Measurements from ENCODE around the gene ZNF133.
"Not testable (repeated sequence)": the region's sequence is repeated elsewhere in the genome, so short reads cannot be mapped to it uniquely, and the experiment has no call there.

The ZNF133 gene

DNA sequence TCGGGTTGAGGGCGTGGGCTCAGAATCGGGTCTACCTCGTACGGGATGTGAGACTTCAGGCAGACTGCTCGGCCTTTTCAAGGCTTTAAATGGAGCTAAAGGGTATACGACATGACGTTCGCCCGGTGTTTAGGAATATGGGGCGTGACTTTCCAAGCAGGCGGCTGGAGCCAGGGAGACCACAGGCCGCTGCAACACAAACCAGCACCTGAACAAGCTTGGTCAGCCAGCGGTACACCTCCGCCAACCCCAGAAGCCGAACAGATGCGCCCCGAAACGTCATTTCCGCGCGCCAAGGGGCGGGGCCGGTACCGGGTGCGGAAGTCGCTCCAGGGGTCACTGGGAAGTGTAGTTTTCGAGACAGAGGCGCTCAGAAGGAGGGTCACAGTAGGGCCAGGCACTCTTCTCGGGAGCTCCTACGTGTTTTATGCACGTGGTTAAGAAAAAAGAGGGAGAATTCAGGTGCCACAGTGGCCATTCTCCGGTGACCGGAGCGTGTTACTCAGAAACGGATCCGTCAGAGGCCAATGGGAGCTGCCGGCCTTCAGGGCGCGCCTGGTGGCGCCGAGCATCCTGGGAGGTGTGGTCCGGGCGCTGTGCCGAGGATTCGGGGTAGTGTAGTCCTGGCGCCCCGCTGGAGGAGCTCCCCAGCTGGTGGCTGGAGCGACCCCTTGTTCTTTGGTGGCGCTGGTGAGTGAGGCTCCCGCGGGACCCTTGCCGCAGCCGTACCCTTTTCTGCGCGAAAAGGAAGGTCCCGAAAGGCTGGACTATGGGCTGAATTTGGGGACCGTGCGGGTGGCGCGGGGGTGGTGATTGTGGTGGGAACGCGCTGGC is at the start of gene ZNF133:
Gene ZNF133, plus strand, starts transcription at position 613 of the 834 bp plus-strand sequence. CDS start 17,160 bp downstream, outside the sequence.
- peak; percentile 84 to 85 for DNase-seq (ENCODE audit: low read depth in 2 of 2)

DNA sequence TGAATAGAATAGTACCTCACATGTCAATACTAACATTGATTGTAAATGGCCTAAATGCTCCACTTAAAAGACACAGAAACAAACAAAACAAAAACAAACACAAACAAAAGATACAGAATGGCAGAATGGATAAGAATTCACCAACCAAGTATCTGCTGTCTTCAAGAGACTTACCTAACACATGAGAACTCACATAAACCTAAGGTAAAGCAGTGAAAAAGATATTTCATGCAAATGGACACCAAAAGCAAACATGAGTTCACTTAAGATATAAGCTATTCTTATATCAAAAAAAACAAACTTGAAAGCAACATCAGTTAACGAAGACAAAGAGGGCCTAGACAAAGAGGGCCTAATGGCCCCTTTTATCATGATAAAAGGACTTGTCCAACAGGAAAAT is 47.3 kb upstream of the ZNF133 start:
- no peak for DNase-seq (ENCODE audit: low read depth in 2 of 2)

DNA sequence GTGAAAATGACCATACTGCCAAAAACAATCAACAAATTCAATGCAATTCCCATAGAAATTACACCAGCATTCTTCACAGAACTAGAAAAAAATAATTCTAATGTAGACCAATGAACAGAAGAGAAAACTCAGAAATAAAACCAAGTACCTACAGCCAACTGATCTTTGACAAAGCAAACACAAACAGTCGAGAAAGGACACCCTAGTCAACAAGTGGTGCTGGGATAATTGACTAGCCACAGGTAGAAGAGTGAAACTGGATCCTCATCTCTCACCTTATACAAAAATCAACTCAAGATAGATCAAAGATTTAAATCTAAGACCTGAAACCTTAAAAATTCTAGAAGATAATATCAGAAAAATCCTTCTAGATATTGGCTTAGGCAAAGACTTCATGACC is 44.5 kb upstream of the ZNF133 start:
- no peak for DNase-seq (ENCODE audit: low read depth in 2 of 2)

DNA sequence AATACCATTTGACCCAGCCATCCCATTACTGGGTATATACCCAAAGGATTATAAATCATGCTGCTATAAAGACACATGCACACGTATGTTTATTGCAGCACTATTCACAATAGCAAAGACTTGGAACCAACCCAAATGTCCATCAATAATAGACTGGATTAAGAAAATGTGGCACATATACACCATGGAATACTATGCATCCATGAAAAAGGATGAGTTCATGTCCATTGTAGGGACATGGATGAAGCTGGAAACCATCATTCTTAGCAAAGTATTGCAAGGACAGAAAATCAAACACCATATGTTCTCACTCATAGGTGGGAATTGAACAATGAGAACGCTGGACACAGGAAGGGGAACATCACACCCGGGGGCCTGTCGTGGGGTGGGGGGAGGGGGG is 39.8 kb upstream of the ZNF133 start:
- DNase-seq (ENCODE audit: low read depth in 2 of 2): not testable (repeated sequence)

DNA sequence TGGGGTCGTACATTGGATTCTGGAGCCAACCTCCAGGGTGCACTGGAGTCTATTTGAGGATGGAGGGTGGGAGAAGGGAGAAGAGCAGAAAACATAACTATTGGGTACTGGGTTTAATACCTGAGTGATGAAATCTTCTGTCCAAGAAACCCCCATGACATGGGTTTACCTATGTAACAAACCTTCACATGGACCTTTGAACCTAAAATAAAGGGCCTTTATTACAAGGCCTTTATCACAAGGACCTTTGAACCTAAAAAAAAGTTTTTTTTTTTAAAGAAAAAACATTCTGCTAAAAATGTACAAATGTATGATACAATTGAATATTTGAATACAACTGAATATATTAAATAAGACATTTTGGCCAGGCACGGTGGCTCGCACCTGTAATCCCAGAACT is 38.1 kb upstream of the ZNF133 start:
- no peak for DNase-seq (ENCODE audit: low read depth in 2 of 2)

DNA sequence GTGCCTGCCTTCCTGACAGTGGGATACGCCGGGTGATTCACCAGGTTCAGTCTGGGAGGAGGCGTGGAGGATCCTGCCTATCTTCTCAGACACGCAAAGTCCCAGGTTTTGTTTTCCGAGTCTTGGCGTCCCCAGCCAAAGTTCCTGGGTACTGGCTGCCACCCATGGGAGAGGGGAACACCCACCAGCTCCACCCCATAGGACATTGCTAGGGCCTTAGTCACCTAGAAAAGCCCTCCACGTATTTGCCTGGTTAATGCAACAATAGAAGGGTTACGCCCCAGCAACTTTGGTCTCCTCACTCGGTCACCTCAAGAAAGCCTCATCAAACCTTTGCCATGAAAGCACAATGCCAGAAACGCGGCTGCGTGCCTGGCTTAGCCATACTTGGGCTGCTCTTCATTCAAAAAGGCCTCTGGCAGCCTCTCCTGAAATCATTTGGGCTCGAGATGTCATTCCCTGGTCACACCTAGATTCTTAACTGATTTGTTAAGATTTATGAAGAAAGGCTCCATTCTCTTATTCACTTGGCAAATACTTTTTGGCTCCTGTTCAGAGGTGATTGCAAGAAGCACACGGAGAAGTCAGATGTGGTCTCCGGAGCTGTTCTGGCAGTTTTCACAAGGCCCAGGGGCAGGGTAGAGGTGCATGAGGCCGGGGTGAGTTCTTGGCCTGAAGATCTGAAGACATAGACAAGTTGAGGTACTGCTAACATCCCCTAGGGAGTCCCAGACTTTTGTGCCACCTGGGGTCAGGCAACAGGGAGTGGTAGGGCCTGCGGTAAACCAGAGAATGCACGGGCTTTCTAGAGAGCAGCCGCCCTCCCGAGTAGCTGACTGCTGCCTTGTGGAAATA is 35.5 kb upstream of the ZNF133 start:
- no peak for DNase-seq (ENCODE audit: low read depth in 2 of 2)

DNA sequence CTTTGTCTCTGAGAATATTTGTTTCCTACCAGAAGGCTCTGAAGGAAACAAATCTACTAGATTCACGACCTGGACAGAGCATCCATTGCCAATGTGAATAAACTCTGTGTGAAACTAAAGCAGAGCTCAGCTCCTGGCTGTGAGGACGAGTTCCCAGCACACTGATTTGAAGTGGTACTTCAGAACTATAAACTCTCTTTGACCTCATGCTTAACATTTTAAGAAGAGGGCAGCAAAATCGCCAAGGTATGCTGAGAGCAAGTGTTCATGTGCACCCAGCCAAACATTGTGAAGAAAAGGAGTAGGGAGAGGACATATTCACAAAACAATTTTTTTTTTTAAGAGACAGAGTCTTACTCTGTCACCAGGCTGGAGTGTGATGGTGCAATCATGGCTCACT is 33.7 kb upstream of the ZNF133 start:
- DNase-seq (ENCODE audit: low read depth in 2 of 2): no peak

DNA sequence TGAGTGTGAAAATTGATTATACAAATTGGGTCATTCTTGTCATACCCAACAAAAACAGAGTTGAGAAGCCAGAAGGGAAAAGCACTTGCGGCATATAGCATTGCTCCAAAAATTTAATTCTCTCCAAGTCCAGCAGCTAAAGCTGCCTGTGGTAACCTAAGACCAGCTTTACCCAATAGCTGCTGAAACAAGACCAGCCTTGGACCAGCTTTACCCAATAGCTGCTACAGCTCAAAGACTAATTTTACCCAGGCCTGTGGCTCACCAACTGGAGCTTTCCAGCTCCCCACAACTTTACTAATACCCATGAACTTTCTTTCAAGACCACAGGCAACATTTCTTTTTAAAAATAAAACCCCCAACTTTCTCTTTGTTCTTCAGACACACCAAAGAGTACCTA is 32.8 kb upstream of the ZNF133 start:
- no peak for DNase-seq (ENCODE audit: low read depth in 2 of 2)

DNA sequence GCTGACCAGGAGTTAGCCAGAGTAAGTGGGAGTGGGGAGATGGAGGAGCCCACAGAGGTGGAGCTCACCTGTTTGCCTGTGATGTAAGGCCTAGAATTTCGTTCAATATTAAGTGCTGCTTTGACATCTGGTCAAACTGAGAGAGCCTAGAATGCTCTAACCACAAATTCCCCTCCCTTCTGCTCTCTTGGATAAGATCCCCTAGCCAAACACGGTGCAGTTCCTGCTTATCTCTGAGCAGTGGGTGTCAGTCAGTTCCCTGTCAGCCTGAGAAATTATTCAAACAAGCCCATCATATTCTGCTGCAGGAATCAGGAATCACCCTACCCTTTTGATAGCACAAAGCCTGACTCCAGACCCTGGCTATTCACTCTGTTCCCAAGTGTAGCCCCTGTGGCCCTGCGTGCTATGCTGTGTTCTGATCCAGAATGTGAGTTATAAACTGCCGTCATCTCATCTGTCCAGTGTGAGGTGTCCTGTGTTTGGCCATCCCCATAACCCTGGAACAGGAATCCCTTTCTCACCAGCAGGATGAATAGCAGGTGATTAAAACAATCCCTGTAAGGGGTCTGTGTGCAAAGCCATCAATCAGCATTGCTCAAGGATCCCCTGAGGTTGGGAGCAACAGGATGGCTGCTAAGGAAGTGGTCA is 31.8 kb upstream of the ZNF133 start:
- no peak for DNase-seq (ENCODE audit: low read depth in 2 of 2)

DNA sequence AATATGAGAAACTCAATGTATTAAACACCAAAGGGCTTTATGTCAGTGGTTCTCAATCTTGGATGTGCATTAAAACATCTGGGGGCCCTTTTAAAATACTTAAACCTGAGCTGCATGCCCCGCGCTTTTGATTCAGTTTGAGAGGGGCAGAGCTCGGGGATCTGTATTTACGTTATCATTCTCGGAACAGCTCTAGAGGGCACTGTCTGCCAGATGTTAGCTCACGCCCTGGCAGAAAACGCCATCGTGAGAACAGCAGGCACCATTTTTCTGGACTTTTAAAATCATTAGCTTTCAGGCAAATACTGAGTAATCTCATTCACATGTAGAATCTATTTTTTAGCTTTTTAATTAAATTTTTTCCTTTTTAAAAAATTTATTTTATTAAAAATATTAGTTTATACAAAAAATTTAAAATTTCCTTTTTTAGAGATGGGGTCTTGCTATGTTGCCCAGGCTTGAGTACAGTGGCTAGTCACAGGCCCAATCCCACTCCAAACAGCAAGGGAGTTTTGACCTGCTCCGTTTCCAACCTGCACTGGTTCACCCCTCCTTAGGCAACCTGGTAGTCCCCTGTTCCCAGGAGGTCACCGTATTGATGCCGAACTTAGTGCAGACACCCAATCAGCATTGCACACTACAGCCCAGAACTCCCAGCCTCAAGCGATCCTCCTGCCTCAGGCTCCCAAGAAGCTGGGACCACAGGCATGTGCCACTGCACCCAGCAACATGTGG is 30.0 kb upstream of the ZNF133 start:
- no peak for DNase-seq (ENCODE audit: low read depth in 2 of 2)

DNA sequence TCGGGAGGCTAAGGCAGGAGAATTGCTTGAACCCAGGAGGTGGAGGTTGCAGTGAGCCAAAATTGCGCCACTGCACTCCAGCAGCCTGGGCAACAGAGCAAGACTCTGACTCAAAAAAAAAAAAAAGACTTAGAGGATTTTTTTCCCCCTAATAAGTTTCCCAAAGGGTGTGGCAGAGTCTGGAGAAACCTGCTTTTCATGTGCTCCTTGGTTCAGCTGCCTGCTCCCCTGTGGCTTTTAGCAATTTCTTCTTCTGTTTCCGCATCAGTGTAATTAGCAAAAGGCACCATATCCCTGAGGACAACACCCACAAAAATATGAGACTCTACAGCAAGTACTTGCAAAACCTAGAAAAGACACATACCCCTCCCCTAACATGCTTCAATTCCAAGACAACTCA is 28.6 kb upstream of the ZNF133 start:
- no peak for DNase-seq (ENCODE audit: low read depth in 2 of 2)

DNA sequence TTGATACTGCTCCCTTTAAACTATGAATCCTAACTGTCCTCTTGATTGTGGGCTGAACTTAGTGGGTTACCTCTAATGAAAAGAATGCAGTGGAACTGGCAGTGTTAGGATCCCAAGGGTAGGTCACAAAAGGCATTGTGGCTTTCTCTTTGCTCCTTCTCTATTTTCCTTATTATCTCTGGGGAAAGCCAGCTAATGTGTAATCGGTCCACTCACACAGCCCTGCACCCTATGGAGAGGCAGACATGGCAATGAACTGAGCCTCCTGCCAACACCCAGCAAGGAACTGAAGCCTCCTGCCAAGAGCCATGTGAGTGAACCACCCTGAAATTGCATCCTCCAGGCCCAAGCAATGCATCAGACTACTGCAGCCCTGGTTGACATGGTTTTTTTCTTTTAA is 24.6 kb upstream of the ZNF133 start:
- no peak for DNase-seq (ENCODE audit: low read depth in 2 of 2)

DNA sequence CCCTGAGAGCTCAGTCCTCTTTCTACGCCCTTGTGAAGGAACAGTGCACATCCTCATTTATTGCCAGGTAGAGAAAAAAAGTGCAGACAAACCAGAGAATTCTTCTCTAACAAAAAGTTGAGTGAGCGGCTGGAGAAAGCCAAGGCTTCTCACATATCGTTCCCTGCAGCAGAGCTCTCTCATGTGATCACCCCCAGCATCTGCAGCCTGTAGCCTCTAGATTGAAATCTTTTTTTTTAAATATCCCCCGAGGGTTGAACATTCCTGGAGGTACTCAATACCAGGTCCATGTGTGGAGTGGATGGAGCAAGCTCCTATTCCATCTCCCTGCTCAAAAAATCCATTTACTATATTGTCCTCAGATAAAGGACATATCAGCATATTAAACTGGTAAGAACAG is 22.9 kb upstream of the ZNF133 start:
- DNase-seq (ENCODE audit: low read depth in 2 of 2): no peak

DNA sequence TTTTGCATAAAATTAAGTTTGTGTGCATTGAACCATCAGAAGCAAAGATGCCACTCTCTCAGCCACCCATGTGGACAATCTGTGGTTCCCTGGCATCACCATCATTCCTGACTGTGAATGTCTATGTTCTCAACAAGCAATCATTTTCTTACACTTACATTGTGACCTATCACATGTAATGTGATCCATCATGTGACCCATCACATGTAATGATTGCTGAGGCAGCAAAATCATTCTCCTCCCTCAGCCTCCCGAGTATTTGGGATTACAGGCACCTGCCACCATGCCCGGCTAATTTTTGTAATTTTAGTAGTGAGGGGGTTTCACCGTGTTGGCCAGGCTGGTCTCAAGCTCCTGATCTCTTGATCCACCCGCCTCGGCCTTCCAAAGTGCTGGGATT is 22.0 kb upstream of the ZNF133 start:
- DNase-seq (ENCODE audit: low read depth in 2 of 2): no peak

DNA sequence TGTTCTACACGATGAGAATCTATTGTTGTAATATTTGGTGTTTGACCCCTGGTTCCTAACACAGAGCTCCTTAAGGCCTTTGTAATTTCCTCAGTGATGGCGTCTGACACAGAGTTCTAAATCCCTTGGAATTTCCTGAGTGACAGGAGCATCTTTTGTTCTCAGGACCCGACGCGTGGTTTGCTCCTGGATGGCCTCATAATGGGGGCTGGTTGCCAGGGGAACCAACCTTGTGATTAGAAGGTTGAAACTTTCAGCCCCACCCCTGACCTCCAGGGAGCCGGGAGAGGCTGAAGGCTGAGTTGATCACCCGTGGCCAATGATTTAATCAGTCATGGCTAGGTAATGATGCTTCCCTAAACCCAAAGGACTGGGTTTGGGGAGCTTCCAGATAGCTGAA is 20.5 kb upstream of the ZNF133 start:
- DNase-seq (ENCODE audit: low read depth in 2 of 2): no peak

DNA sequence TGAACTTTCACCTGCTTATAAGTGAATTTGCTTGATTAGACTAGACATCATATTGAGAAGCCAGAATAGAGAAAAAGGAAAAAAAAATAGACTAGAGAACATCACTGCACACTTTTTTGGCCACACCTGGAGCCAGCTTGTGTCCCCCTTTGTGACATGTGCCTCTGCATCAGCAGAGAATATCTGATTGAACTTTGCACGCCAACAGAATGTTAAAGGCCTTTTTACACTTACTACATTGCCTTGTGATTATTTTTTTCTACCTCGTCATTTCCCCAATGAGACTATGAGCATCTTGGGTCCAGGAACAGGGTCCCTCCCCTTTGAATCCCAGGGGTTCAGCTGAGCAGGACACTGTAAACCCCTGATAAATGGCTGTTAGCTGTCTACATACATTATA is 17.2 kb upstream of the ZNF133 start:
- DNase-seq (ENCODE audit: low read depth in 2 of 2): no peak

DNA sequence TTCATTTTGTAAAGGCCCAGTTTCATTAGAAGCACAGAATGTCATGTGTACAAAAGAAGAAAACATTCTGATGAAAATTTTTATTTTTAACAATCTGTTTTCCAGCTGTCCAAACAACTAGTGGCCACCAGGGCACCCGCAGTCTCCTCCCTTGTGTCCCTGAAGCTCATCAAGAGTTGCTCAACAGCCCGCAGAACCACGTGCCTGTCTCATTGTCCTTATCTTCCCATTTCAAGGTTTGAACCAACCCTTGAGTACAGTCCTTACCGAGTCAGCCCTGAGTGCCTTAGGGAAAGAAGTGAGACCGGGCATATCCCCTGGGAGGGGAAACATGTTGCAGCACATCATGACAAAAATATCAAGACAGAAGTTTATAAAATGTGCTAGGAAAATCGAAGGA is 15.9 kb upstream of the ZNF133 start:
- DNase-seq (ENCODE audit: low read depth in 2 of 2): no peak

DNA sequence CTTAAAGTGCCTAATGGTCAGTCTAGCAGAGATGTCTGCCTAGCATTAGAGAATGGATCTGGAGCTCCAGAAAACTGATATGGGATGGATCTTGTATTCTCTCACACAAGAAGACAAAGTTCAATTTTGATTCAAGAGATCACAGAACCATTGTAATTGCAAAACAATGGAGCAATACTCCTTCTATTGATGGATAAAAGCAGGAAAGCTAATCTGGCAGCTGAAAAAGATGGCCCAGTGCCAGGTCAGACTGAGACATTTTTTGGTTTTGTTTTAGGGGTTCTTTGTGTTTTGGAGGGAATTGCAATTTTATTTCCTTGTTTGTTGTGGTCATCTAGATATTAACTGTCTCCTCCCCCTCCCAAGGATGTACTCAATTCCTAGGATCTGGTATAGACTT is 14.6 kb upstream of the ZNF133 start:
- no peak for DNase-seq (ENCODE audit: low read depth in 2 of 2)

DNA sequence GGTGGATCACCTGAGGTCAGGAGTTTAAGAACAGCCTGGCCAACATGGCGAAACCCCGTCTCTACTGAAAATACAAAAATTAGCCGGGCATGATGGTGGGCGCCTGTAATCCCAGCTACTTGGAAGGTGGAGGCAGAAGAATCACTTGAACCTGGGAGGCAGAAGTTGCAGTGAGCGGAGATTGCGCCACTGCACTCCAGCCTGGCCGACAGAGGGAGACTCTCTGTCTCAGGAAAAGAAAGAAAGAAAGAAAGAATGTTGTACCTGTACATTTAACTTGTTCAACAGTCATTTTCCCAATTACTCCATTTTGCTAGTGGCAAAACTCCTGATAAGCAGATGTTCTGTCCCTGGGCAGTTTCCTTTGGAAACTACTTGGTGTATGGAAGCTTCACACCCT is 12.4 kb upstream of the ZNF133 start:
- not testable (repeated sequence) for DNase-seq (ENCODE audit: low read depth in 2 of 2)

DNA sequence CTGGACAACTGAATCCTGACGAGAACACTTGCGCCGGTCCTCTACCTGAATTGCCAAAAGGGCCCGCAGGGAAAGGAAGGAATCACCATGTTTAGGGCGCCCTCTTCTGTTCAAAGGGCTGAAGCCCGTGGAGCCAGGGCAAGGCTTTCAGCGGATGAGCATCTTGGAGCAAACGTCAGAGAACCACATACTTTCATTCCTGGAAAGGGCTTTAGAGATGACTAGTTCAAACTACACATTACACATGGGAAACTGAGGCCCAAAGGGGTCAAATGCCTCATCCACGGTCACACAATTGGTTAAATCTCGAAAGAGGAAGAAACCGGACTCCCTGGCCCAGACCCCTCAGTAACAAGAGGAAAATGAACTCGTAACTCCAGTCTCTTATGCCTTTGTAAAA is 11.5 kb upstream of the ZNF133 start:
- peak; percentile 27 to 30 for DNase-seq (ENCODE audit: low read depth in 2 of 2)

DNA sequence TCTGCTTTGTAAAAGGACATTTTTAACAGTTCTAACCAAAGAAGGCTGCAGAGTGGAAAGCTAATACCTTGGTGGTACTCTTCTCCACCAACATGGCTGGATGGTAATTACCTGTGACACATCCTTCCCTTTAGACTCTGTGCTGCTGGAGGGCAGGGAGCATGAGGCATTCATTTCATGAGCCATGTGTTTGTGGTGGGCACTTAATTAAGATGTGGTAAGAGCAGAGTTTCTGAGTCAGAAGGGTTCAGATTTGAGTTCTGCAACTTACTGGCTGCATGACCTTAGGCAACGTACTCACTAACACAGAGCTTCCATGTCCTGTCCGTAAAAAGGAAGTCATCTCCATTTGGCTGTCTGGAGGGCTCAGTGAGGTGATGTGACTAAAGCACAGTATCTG is 9.1 kb upstream of the ZNF133 start:
- DNase-seq (ENCODE audit: low read depth in 2 of 2): no peak
